DMS153 (cell line): Measurements from ENCODE around the gene KCTD16.

Experiments used
- DNase-seq: peaks from one replicate; lab custom pipeline; 2025; lab: John Stamatoyannopoulos, UW

Gene KCTD16

DNA sequence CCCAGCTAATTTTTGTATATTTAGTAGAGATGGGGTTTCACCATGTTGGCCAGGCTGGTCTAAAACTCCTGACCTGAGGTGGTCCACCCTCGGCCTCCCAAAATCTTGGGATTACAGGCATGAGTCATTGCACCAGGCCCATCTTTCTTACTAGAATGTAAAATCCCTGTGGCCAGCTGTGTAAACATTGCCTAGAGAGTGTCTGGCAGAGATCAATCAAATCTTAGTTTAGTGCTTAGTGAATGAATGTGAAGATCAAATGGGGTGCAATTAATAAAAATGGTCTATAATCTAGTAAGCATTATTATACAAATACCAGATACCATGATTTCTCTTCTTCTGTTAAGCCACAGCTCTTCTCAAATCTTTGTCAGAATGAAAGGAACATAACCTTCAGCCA is 289.9 kb downstream of the KCTD16 start:
- DNase-seq: no peak

DNA sequence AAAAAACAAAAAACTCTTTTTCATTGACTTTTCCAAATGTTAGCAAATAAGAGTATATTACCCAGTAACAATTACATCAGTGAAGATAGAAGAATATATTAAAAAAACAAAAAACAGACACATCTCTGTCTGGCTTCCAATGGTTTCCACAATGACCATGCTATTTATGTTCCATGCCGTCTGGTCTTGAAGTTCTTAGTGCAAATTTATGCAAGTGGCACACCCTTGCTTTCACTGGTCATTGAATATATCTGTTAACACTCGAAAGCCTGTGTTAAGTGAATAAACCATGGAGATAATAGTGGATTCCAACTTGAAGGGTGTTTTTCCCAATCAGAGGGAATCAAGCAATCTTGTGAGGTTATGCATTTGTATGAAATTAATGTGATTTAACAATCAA is 291.9 kb downstream of the KCTD16 start:
- no peak for DNase-seq

DNA sequence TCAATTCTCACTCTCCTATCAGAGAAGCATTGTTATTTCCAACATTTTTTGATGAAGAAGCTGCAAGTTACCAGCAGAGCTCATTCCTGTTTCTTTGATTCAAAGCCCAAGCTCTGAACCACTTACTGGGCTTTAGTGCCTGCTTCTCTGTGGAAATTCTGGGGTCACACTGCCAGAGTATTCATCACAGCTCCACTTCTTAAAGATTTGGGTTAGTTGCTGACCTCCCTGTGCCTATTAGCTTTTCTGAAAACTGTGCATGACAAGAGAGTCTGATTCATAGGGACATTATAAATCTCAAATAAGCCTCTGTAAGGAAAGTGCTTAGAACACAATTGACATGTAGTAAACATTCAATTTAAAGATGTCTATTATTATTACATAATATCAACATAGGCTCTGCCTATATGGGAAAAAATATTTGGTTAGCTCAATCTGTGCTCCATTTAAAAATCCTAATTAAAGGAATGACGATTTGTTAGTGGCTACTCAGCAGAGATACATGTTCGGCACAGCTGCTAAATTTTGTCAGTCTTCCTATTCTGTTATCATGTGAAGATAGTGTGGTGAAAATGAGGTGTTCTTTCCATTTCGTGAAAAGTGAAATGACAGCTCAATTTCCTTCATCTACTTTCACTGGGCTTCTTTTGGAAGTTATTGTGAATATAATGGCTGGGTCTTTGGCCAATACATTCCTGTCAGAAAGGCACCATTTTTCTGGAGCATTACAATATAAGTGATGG is 293.0 kb downstream of the KCTD16 start:
- DNase-seq: no peak

DNA sequence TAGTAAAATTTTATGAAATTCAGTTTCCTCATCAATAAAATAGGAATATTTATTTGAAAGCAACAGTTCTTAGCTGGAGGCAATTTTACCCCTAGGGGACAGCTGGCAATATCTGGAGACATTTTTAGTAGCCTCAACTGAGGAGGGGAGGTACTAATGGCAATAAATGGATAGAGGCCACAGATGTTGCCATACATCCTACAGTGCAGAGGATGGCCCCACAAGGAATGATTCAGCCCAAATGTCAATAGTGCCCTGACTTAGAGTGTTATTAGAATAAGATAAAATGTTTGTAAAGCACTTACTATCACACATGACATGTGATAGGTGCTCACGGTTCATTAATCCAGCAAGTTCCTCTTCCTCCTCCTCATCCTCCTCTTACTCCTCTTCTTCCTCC is 293.6 kb downstream of the KCTD16 start:
- peak; percentile 9 for DNase-seq

DNA sequence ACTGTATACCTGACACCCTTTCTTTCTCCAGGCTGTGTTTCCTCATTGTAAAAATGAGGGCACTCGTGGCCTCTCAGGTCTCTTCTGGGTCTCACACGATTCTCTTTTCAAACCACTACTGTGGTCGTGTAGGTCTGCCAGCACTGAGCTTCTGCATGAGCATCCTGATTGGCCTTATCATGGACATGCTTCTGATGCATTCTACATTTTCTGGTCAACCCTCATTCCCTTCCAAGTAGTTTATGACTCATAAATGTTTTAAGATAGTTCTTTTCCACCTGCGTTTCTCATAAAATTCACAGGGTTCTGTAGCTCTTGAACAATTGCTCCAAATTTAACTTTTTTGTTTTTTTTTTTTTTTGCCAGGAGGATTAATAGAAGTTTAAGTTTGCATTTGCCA is 294.8 kb downstream of the KCTD16 start:
- DNase-seq: peak; percentile 55

DNA sequence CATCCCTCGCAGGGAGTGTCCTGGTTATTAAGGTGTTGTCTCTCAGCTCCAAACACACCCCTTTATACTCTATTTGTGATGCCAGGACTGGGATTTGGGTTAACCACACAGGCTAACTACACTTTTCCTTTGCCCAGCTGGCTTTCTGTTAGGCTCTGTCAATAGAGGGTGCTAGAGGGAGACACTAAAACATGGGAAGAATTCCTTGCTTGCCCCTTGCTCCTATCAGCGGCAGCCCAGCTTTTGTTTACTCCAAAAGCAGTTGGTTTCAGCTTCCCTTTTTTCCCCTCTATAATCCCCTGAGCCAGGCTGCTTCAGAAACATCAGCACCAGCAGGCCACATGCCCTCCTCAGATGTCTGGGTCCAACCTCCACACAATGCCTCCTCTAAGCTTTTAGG is 297.1 kb downstream of the KCTD16 start:
- DNase-seq: peak; percentile 13

DNA sequence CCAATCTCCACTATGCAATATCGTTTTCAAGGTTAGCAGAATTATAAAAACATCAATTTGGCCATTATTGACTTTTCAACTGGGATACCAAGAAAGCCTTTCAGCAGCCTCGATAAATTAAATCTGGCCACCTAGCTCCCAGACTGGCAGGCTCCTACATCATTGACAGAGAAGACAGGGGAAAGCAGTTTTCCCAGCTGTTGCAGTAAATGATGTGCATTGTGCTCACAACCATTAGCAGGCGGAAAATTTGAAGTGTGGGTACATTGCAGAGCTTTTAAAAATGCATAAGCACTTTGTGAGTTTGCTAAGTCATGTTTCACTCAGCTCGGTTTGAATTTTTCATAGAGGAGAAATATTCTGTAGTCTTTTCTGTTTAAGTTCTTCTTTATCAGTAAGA is 297.9 kb downstream of the KCTD16 start:
- peak; percentile 21 for DNase-seq

DNA sequence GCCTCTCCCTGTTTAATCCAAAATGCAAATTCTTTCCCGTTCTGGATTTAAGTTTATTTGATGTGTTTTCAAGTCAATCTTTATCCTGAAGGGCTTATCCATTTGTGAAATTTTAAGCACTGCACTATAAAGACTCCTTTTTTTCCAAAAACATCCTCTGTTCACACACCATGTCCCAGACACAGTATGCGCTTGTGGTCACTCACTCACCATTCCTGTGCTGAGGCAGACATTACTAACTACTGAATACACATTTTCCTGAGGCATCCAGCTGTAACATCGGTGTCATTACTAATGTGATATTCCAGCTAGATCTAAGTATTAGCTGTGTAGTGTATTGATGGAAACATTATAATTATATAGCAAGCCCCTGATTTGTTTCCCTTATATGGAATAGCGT is 298.4 kb downstream of the KCTD16 start:
- DNase-seq: no peak

DNA sequence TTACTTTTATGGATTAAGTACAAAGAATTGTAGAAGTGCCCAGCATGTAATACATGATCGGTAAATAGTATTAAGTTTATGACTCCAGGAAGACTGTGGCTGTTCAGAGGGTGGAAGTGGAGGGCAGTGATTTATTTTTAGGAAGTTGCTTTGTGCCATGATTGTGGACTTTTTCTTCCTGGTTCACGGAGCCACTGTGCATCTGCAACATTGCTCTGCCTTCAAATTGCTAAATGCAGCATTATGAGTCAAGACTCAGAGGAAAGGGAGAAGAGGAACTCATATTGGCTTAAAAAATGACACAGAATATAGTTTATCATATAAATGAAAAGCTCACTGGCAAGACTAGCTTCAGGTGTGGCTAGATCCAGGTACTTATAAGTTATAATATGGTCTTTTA is 301.5 kb downstream of the KCTD16 start:
- no peak for DNase-seq

DNA sequence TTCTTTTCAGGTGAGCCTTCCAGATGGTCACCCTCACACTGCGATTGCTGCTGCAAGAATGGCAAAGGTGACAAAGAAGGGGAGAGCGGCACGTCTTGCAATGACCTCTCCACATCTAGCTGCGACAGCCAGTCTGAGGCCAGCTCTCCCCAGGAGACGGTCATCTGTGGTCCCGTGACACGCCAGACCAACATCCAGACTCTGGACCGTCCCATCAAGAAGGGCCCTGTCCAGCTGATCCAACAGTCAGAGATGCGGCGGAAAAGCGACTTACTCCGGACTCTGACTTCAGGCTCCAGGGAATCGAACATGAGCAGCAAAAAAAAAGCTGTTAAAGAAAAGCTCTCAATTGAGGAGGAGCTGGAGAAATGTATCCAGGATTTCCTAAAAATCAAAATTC is 303.0 kb downstream of the KCTD16 start:
- no peak for DNase-seq

DNA sequence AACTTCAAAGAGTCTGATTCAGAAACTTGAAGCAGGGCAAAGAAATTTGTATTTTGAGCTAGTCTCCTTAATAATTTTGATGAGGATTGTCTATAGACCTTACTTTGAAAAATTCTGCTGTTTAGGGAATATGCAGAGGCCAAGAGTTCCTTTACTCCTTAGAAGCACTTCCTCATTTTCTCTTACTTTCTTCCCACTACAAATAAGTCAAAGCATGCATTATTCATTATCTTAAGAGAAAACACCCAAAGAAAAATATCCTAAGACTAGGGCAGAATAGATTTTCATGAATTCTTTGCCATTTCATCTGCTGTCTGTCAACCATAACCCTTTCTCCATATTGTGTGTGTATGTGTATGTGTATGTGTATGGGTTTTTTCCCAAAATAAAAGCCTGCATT is 307.9 kb downstream of the KCTD16 start:
- no peak for DNase-seq

DNA sequence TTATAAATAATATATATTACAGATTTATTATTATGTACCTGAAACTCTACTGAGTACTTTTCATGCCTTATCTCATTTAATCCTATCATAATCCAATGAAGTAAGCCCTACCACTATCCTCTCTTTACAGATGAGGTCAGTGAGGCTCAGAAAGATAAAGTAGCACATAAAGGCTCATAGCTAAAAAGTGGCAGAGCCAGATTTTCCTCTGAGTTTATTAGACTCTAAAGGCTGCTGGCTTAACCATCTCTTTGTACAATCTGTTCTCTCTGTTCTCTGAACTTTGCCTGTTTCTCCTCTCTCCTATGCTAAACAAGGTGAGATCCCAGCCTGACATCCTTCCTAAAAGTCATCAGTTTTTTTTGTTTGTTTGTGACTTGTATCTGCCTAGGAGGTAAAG is 311.2 kb downstream of the KCTD16 start:
- DNase-seq: no peak

DNA sequence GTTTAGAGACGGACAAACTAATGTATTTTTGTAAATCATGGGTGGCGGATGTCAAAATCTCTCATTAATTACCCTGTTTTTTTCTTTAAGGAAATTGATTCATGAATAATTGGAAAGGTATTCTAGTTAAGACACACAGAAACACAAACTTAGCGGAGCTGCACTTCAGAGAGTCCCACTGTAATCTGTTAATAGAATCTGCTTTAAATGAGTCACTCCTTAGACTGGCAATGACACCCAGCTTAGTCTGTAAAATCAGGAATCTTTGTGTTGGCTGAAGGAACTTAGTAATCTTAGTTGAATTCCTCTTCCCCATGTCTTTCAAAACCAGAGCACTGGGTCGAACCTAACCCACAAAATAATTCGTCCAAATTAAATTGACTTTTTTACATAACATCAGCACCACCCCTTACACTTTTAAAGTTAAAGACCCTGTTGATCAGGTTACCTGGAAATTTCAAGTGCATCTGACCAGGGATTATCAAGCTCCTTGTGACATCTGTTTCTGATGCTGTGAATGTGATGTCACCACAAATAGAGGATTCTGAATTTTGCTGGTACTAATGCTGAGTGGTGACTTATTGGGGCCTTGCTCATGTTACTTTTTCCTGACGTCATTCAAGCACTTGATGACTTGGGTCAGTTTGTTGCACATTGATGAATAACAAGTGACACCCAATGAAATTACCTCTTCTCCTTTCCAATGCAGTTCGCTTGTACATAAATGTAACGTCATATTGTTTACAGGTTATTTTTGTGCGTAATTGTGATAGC is 313.6 kb downstream of the KCTD16 start:
- DNase-seq: no peak

DNA sequence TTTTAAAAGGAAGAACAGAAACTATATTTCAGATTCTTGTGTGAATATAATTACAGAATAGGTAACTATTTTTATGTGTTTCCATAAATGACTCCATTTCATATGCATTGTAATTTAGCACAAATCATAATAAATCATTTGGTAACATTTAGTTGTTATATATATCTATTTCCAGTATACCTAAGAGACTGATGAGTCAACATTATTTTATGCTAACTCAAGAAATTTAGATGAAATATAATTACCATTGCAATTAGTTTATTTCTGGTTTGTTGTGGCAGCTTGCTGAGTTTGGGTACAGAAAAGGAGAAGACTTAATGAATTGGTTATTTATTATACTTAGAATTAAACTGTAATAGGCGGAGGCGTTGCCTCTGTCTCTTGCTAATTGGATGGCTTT is 314.9 kb downstream of the KCTD16 start:
- DNase-seq: no peak

DNA sequence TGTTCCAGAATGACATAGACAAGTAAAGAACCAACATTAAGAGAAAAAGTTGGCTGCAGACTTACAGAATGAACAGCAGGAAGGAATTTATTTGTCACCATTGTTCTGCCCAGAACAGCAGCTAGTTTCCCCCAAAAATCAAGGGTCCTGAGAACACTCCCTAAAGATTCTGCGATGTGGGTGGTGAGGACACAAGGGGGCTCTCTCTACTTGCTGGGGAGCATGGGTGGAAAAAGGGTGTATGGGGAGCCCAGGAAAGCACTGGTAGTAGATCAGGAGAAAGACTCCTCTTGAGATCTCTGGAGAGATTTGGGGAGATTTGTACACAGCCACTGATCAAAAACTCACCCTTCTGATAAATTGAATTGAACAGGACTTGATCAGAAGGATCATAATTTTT is 316.5 kb downstream of the KCTD16 start:
- DNase-seq: no peak

DNA sequence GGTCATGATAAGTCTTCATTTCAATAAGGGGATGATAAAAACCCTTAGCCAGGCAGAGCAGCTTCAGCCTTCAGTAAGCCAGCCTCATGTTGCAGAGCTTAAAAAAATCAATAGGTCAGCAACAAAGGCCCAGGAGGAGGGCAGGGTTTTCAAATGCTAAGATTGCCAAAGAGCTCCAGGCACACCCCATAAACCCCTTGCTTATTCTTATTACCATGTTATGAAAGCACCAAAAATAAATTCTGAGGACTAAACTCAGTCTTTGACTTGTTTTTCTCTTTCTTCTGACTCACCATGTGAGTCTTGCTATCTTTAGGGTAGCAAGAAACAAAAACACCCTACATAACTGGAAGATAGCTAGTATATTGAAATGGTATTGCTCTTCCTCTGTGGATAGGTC is 317.1 kb downstream of the KCTD16 start:
- no peak for DNase-seq

DNA sequence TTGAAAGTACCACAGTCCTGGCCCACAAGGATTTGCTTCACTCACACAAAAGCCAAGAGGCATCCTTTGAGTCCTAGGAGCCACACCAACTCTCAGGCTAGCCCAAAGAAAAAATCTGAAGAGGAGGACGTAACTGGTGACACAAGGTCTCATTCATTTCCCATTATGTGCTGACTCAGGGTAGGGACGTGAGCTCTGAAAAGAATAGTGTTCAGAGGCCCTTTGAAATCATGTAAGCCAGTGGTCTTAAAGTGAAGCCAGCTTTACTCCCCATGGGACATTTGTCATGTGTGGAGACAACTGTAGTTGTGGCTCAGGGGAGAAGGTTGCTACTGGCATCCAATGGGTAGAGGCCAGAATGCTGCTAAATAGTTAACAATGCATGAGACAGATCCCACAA is 332.4 kb downstream of the KCTD16 start:
- DNase-seq: no peak

DNA sequence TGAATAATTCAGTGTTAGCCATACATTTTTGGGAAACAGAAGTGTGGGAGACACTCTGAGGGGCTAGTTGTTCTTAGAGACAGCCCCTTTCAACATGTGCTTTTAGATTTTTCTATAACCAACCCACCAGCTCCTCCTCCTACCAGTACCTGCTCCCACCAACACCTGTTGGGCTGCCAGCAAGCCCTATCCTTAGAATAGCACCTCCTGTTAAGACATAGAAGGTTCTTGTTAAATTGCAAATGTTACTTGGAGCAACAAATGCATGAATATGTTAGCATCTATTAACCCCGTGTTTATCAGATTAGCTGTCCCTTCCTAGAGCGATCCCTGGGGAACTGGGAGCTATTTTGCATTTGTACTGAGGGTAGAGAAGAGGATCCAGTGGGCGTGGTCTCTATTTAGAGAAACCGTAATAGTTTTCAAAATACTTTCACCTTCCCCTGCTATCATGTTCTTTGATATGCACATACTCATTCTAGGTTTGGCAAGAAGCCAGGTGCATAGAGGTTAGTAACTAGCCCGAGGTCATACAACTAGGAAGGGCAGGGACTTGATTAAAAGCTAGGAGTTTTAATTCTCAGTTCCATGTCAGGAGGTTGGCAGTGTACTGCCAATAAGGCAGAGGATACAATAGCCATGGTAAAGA is 334.4 kb downstream of the KCTD16 start:
- peak; percentile 15 for DNase-seq

DNA sequence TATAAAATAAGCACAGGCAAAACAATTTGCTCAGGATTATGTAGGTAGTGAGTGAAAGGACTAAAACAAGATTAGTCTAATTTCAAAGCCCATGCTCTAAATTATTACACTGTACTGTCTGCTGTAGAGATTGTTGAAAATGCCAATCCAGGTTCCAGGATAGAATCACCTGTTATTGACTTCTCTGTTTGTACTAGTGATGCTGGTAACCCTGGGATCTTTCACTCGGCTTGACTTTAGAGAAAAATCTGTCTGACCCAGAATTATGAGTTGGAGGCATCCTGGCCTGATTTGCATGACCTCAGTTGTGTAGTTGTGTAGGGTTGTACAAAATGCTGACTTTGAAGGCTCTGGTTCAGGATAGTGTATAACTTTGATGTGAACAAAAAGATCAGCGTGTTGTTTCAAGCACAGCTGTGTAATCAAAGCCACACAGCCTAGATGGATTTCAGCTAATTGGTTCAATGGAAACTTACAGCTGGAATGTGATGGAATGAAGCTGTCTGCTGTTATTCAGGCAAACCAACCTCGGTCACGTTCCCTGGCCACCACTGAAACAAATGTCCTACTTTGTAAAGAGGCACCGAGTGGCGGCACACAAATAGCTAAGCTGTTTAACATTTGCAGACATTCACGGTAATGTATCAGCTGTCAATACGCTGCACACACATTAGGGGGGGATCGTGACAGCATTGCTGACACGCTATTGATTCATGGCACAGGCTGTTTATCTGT is 340.3 kb downstream of the KCTD16 start:
- no peak for DNase-seq

DNA sequence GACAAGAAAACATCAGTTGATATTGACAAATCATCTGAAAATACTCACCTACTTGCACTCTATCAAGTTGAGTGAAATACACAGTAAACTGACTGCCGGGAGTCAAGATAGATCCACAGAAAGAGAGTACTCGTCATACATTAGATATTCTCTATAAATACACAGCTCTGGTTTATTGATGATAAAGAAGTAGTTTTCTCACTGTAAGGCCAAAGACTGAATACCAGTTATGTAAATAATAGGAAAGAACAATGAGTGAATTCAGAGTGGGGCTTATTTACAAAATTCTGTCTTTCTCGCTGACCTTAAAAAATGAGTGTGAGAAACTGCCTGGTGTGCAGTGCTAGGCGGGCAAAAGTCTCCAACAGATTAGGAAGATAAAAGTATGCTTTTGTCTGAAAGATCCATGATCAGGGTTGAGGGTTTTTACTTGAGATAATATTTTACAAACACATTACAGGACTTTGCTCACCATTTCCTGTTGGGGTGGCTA is 341.0 kb downstream of the KCTD16 start:
- no peak for DNase-seq

DNA sequence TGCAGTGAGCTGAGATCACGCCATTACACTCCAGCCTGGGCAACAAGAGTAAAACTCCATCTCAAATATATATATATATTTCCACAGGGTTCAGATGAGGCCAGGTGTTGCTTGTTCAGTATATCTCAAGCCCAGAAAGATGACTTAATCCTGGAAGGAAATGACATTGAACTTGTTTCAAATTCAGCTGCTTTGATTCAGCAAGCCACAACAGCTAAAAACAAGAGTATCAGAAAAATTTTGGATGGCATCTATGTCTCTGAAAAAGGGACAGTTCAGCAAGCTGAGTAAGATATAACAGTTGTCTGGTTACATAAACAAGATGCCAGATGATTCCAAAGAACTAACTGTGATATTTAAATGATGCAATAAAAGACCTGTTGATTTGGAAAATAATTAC is 352.0 kb downstream of the KCTD16 start:
- DNase-seq: no peak

DNA sequence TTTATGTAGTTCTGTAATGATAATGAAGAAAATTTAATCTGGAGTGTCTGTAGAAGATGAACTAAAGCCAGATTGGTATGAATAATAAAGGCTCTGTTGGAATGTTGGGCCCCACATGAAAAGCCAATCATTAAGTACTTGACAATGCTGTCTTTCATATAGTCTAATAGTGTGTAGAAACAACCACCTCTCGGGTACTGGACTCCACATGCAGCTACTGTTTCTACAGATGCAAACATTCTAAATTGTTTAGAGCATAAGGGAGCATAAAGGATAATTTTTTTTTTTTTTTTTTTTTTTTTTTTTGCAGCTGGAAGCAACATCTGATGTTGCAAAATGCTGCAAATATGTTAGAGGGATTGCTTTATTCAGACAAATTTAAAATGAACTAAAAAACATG is 354.3 kb downstream of the KCTD16 start:
- no peak for DNase-seq
